ENCODE measurements around the gene SCNN1G.
A peak's percentile ranks its signal among the peaks of the same experiment; 100 is the strongest.

Gene SCNN1G, protein sequence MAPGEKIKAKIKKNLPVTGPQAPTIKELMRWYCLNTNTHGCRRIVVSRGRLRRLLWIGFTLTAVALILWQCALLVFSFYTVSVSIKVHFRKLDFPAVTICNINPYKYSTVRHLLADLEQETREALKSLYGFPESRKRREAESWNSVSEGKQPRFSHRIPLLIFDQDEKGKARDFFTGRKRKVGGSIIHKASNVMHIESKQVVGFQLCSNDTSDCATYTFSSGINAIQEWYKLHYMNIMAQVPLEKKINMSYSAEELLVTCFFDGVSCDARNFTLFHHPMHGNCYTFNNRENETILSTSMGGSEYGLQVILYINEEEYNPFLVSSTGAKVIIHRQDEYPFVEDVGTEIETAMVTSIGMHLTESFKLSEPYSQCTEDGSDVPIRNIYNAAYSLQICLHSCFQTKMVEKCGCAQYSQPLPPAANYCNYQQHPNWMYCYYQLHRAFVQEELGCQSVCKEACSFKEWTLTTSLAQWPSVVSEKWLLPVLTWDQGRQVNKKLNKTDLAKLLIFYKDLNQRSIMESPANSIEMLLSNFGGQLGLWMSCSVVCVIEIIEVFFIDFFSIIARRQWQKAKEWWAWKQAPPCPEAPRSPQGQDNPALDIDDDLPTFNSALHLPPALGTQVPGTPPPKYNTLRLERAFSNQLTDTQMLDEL

GRCh38 chr16:23182679-23183542 is at the start of gene SCNN1G:
Gene SCNN1G, plus strand, starts transcription at chr16:23182745. Its CDS starts 3,527 bp downstream, at chr16:23186272.
- Histone ChIP-seq H3K36me3 (ENCODE audit: control insufficient read depth in 2 of 2, insufficient read depth in 2 of 2, low read length in 2 of 2) (no peaks in the 10 kb centered on the region), H3K9ac (ENCODE audit: low read depth in 1 of 2, low read length in 2 of 2) (peak within 1 kb of the TSS in 1 of 2 donors; percentile 69), H3K27ac (ENCODE audit: low read depth in 2 of 2, low read length in 2 of 2) (no peak within 1 kb of the TSS), H3K4me1 (ENCODE audit: control insufficient read depth in 2 of 2, insufficient read depth in 2 of 2, low read length in 2 of 2) (peaks cover 7 to 9% of the 10 kb centered on the region in 2 donors), H3K27me3 (ENCODE audit: control insufficient read depth in 2 of 2, insufficient read depth in 2 of 2, low read length in 2 of 2) (peaks cover 18 to 25% of the 10 kb centered on the region in 2 donors), H3K4me3 (ENCODE audit: low read length in 2 of 2) (peak within 1 kb of the TSS; percentile 48 to 69), H3K9me3 (ENCODE audit: control insufficient read depth in 2 of 2, low read length in 2 of 2) (no peaks in the 10 kb centered on the region)

DNA sequence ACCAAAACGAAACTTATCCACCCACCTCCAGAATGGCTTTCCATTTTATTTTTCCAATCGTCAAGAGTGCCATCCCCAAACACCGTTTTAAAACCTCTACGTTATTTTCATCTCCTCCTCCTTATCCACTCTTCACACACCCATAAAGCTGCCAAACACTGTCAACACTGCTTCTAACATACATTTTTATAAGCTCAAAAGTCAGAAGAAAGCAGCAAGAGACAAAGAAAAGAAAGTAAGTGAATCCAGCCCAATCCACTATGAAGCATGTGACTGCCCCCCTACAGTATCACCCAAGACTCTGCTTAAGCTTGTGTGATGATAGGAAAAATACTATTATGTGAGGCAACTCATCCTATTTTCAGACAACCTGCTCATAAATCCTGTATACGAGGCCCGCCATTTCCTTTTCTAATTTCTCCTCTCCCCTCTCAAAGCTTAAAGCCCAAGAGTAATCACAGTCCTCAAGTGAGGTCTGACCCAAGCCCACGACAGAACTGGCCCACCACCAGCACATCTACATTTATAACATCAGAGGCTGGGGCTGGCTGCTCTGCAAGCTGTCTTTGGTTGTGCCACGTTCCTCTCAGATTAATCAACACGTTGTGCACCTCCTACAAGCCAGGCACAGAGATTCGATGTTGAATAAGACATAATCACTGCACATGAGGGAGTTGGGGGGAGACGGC is 49.6 kb upstream of the SCNN1G start:
- Histone ChIP-seq H3K4me1 (ENCODE audit: control insufficient read depth in 2 of 2, insufficient read depth in 2 of 2, low read length in 2 of 2) (peaks cover 0 to 3% of the 10 kb centered on the region in 2 donors), H3K27me3 (ENCODE audit: control insufficient read depth in 2 of 2, insufficient read depth in 2 of 2, low read length in 2 of 2) (no peaks in the 10 kb centered on the region), H3K9me3 (ENCODE audit: control insufficient read depth in 2 of 2, low read length in 2 of 2) (no peaks in the 10 kb centered on the region), H3K36me3 (ENCODE audit: control insufficient read depth in 2 of 2, insufficient read depth in 2 of 2, low read length in 2 of 2) (no peaks in the 10 kb centered on the region), H3K4me3 (ENCODE audit: low read length in 2 of 2) (peak overlapping the region in 1 of 2 donors; percentile 28), H3K27ac (ENCODE audit: low read depth in 2 of 2, low read length in 2 of 2) (peak overlapping the region; percentile 39 to 67), H3K9ac (ENCODE audit: low read depth in 1 of 2, low read length in 2 of 2) (peak overlapping the region in 1 of 2 donors; percentile 7)

DNA sequence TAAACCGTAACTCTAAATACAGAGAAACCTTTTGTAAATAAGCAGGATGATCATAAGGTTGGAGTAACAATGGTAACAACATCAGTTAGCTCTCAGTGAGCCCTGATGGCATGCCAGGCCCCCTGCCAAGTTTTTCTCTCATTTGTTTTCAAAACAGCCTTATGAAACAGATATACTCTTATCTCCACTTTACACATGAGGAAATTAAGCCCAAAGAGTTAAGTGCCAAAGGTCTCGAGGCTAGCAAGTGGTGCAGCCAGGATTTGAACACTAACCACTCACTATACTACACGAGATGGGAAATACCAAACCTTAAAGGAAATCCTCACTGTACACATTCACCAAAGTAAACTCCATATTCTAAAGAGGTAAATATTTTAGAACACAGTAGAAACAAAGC is 48.3 kb upstream of the SCNN1G start:
- Histone ChIP-seq H3K4me1 (ENCODE audit: control insufficient read depth in 2 of 2, insufficient read depth in 2 of 2, low read length in 2 of 2) (peaks cover 0 to 3% of the 10 kb centered on the region in 2 donors), H3K9ac (ENCODE audit: low read depth in 1 of 2, low read length in 2 of 2) (no peak overlapping the region), H3K9me3 (ENCODE audit: control insufficient read depth in 2 of 2, low read length in 2 of 2) (no peaks in the 10 kb centered on the region), H3K36me3 (ENCODE audit: control insufficient read depth in 2 of 2, insufficient read depth in 2 of 2, low read length in 2 of 2) (no peaks in the 10 kb centered on the region), H3K4me3 (ENCODE audit: low read length in 2 of 2) (no peak overlapping the region), H3K27ac (ENCODE audit: low read depth in 2 of 2, low read length in 2 of 2) (no peak overlapping the region), H3K27me3 (ENCODE audit: control insufficient read depth in 2 of 2, insufficient read depth in 2 of 2, low read length in 2 of 2) (no peaks in the 10 kb centered on the region)

DNA sequence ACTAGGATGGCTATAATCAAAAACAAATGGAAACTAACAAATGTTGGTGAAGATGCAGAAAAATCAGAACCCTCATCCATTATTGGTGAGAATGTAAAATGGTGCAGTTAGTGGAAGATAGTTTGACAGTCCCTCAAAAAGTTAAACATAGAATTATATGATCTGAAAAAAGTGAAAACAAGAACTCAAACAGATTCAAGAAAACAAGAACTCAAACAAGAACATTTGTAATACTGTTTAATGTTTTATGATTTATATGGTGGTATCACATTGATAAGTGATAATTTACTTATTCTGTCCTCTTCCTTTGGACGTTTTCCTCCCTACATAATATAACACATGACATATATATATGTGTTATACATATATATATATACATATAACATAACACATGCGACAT is 45.3 kb upstream of the SCNN1G start:
- H3K27ac ChIP-seq (ENCODE audit: low read depth in 2 of 2, low read length in 2 of 2): no peak overlapping the region
- no peak overlapping the region for H3K9ac ChIP-seq (ENCODE audit: low read depth in 1 of 2, low read length in 2 of 2)
- H3K27me3 ChIP-seq (ENCODE audit: control insufficient read depth in 2 of 2, insufficient read depth in 2 of 2, low read length in 2 of 2): no peaks in the 10 kb centered on the region
- H3K36me3 ChIP-seq (ENCODE audit: control insufficient read depth in 2 of 2, insufficient read depth in 2 of 2, low read length in 2 of 2): no peaks in the 10 kb centered on the region
- H3K4me1 ChIP-seq (ENCODE audit: control insufficient read depth in 2 of 2, insufficient read depth in 2 of 2, low read length in 2 of 2): peaks cover 0 to 6% of the 10 kb centered on the region in 2 donors
- no peaks in the 10 kb centered on the region for H3K9me3 ChIP-seq (ENCODE audit: control insufficient read depth in 2 of 2, low read length in 2 of 2)
- H3K4me3 ChIP-seq (ENCODE audit: low read length in 2 of 2): no peak overlapping the region

GRCh38 chr16:23137818-23138217 is 44.7 kb upstream of the SCNN1G start:
- Histone ChIP-seq H3K36me3 (ENCODE audit: control insufficient read depth in 2 of 2, insufficient read depth in 2 of 2, low read length in 2 of 2) (no peaks in the 10 kb centered on the region), H3K4me1 (ENCODE audit: control insufficient read depth in 2 of 2, insufficient read depth in 2 of 2, low read length in 2 of 2) (peaks cover 0 to 6% of the 10 kb centered on the region in 2 donors), H3K27ac (ENCODE audit: low read depth in 2 of 2, low read length in 2 of 2) (no peak overlapping the region)

GRCh38 chr16:23140107-23140506 is 42.4 kb upstream of the SCNN1G start:
- Histone ChIP-seq H3K9me3 (ENCODE audit: control insufficient read depth in 2 of 2, low read length in 2 of 2) (no peaks in the 10 kb centered on the region), H3K36me3 (ENCODE audit: control insufficient read depth in 2 of 2, insufficient read depth in 2 of 2, low read length in 2 of 2) (no peaks in the 10 kb centered on the region), H3K27me3 (ENCODE audit: control insufficient read depth in 2 of 2, insufficient read depth in 2 of 2, low read length in 2 of 2) (no peaks in the 10 kb centered on the region), H3K27ac (ENCODE audit: low read depth in 2 of 2, low read length in 2 of 2) (no peak overlapping the region), H3K4me3 (ENCODE audit: low read length in 2 of 2) (no peak overlapping the region), H3K9ac (ENCODE audit: low read depth in 1 of 2, low read length in 2 of 2) (no peak overlapping the region), H3K4me1 (ENCODE audit: control insufficient read depth in 2 of 2, insufficient read depth in 2 of 2, low read length in 2 of 2) (peaks cover 0 to 3% of the 10 kb centered on the region in 2 donors)

More at GRCh38 chr16:23137818-23138217, 44.7 kb upstream of the SCNN1G start:
- Histone ChIP-seq H3K4me3 (ENCODE audit: low read length in 2 of 2) (no peak overlapping the region), H3K9me3 (ENCODE audit: control insufficient read depth in 2 of 2, low read length in 2 of 2) (no peaks in the 10 kb centered on the region), H3K9ac (ENCODE audit: low read depth in 1 of 2, low read length in 2 of 2) (no peak overlapping the region), H3K27me3 (ENCODE audit: control insufficient read depth in 2 of 2, insufficient read depth in 2 of 2, low read length in 2 of 2) (no peaks in the 10 kb centered on the region)

GRCh38 chr16:23141033-23141432 is 41.5 kb upstream of the SCNN1G start:
- H3K27me3 ChIP-seq (ENCODE audit: control insufficient read depth in 2 of 2, insufficient read depth in 2 of 2, low read length in 2 of 2): no peaks in the 10 kb centered on the region
- no peak overlapping the region for H3K9ac ChIP-seq (ENCODE audit: low read depth in 1 of 2, low read length in 2 of 2)
- H3K36me3 ChIP-seq (ENCODE audit: control insufficient read depth in 2 of 2, insufficient read depth in 2 of 2, low read length in 2 of 2): no peaks in the 10 kb centered on the region
- peaks cover 0 to 3% of the 10 kb centered on the region in 2 donors for H3K4me1 ChIP-seq (ENCODE audit: control insufficient read depth in 2 of 2, insufficient read depth in 2 of 2, low read length in 2 of 2)
- H3K4me3 ChIP-seq (ENCODE audit: low read length in 2 of 2): no peak overlapping the region
- no peaks in the 10 kb centered on the region for H3K9me3 ChIP-seq (ENCODE audit: control insufficient read depth in 2 of 2, low read length in 2 of 2)
- no peak overlapping the region for H3K27ac ChIP-seq (ENCODE audit: low read depth in 2 of 2, low read length in 2 of 2)

GRCh38 chr16:23141500-23141899 is 41.0 kb upstream of the SCNN1G start:
- no peak overlapping the region for H3K9ac ChIP-seq (ENCODE audit: low read depth in 1 of 2, low read length in 2 of 2)
- no peaks in the 10 kb centered on the region for H3K27me3 ChIP-seq (ENCODE audit: control insufficient read depth in 2 of 2, insufficient read depth in 2 of 2, low read length in 2 of 2)
- H3K4me1 ChIP-seq (ENCODE audit: control insufficient read depth in 2 of 2, insufficient read depth in 2 of 2, low read length in 2 of 2): peaks cover 0 to 3% of the 10 kb centered on the region in 2 donors
- H3K9me3 ChIP-seq (ENCODE audit: control insufficient read depth in 2 of 2, low read length in 2 of 2): no peaks in the 10 kb centered on the region
- no peak overlapping the region for H3K27ac ChIP-seq (ENCODE audit: low read depth in 2 of 2, low read length in 2 of 2)
- H3K36me3 ChIP-seq (ENCODE audit: control insufficient read depth in 2 of 2, insufficient read depth in 2 of 2, low read length in 2 of 2): no peaks in the 10 kb centered on the region
- H3K4me3 ChIP-seq (ENCODE audit: low read length in 2 of 2): no peak overlapping the region

DNA sequence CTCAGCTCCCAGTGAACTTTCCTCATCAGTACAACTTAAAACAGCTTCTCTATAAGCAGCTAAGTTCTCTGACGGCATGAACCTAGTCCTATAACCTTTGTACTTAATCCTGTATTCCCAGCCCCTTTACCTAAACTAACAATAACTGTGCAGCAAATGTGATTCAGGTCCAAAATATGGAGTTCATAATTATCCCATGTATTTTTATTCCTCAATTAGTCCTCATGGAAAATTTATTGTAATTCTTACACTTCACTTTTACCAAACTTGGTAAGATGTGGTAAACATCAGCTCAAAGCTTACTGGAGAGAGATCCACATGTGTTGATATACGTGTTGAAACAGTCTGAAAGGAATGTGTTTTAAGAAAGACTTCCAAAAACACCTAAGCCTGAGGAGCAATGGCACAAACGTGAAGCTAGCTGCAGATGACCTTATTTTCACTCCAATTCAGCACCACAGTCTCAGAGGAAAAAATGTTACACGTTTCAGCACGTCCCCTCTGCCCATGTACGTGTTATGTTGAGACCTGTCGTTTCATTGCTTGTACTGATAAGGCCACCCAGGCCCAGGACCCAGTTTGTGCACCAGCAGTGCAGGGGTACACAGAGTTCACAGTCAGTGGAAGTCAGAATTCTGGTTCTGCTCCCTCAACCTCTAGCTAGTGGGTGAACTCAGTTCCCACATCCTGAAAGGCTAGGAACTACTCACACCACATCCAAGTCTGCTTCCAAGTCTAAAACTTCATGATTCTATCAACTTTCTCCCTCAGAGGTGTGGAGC is 40.4 kb upstream of the SCNN1G start:
- no peaks in the 10 kb centered on the region for H3K36me3 ChIP-seq (ENCODE audit: control insufficient read depth in 2 of 2, insufficient read depth in 2 of 2, low read length in 2 of 2)
- no peaks in the 10 kb centered on the region for H3K9me3 ChIP-seq (ENCODE audit: control insufficient read depth in 2 of 2, low read length in 2 of 2)
- H3K27ac ChIP-seq (ENCODE audit: low read depth in 2 of 2, low read length in 2 of 2): no peak overlapping the region
- H3K4me3 ChIP-seq (ENCODE audit: low read length in 2 of 2): no peak overlapping the region
- peaks cover 0 to 3% of the 10 kb centered on the region in 2 donors for H3K4me1 ChIP-seq (ENCODE audit: control insufficient read depth in 2 of 2, insufficient read depth in 2 of 2, low read length in 2 of 2)
- H3K27me3 ChIP-seq (ENCODE audit: control insufficient read depth in 2 of 2, insufficient read depth in 2 of 2, low read length in 2 of 2): no peaks in the 10 kb centered on the region
- no peak overlapping the region for H3K9ac ChIP-seq (ENCODE audit: low read depth in 1 of 2, low read length in 2 of 2)

All from mucosa of rectum (tissue), 2 donors.